Naive B cell (primary cell): ENCODE results near the gene RIPK4. TPM values are rescaled to one million over a fixed set of nuclear protein-coding genes. Genes with fewer than 3 reads are reported as not detected.
"Not testable (repeated sequence)": the region's sequence is repeated elsewhere in the genome, so short reads cannot be mapped to it uniquely, and the experiment has no call there.

Experiments used
- ATAC-seq, 2 donors: fragments of 150-1000 bp; cut with Tn5 transposase; 2 replicates each; pipeline ENCODE4 v1.10.0; 2021; ENCODE audit warnings: low read depth in 2 of 2, mild to moderate bottlenecking in 2 of 2, moderate library complexity in 2 of 2
- DNase-seq: peaks from one replicate; pipeline ENCODE4 v3.0.0; 2022
- H3K27ac Mint-ChIP-seq, 6 donors: one replicate each; pipeline ENCODE4 v1.8.0; 2020 to 2022; ENCODE audit warnings: mild to moderate bottlenecking in 6 of 6, mixed read lengths in 6 of 6, moderate library complexity in 5 of 6, inconsistent platforms in 2 of 6
- H3K27me3 Mint-ChIP-seq, 3 donors: one replicate each; pipeline ENCODE4 v1.8.0; 2021 to 2022; ENCODE audit warnings: mixed read lengths in 3 of 3, mild to moderate bottlenecking in 1 of 3
- H3K36me3 Mint-ChIP-seq, 2 donors: one replicate each; pipeline ENCODE4 v1.8.0; 2020 to 2022; ENCODE audit warnings: mixed read lengths in 2 of 2, inconsistent platforms in 1 of 2, mild to moderate bottlenecking in 1 of 2
- H3K4me1 Mint-ChIP-seq, 3 donors: one replicate each; pipeline ENCODE4 v1.8.0; 2020 to 2022; ENCODE audit warnings: mixed read lengths in 3 of 3, inconsistent platforms in 1 of 3, mild to moderate bottlenecking in 1 of 3, moderate library complexity in 1 of 3
- H3K4me3 Mint-ChIP-seq, 8 donors: one replicate each; pipeline ENCODE4 v1.8.0; 2020 to 2022; ENCODE audit warnings: mild to moderate bottlenecking in 8 of 8, mixed read lengths in 8 of 8, moderate library complexity in 8 of 8, inconsistent platforms in 2 of 8
- H3K9me3 Mint-ChIP-seq, 7 donors: one replicate each; pipeline ENCODE4 v1.8.0; 2020 to 2022; ENCODE audit warnings: mixed read lengths in 7 of 7, mild to moderate bottlenecking in 5 of 7, inconsistent platforms in 2 of 7, moderate library complexity in 1 of 7
- polyA plus RNA-seq, 6 donors: library from polyadenylated mRNA; unstranded; fragments of 300-500 nt; fragmentation: Illumina TruSeq; gene quantifications; one replicate each; pipeline ENCODE4 v1.2.3, GENCODE V29; 2021; ENCODE audit warnings: low read depth in 6 of 6

RIPK4 gene
- polyA plus RNA-seq, 6 donors from 2014 or later, result not detected

GRCh38 chr21:41716751-41717150 lies 50.1 kb downstream of the RIPK4 start:
- peaks cover 17 to 76% (median 56%) of the 10 kb centered on the region in 3 donors for H3K27me3 Mint-ChIP-seq

GRCh38 chr21:41715649-41716281 lies 51.1 kb downstream of the RIPK4 start:
- Mint-ChIP-seq H3K4me1 (no peaks in the 10 kb centered on the region), H3K27ac (no peak overlapping the region), H3K27me3 (peaks cover 19 to 79% (median 62%) of the 10 kb centered on the region in 3 donors), H3K4me3 (no peak overlapping the region), H3K9me3 (no peaks in the 10 kb centered on the region), H3K36me3 (no peaks in the 10 kb centered on the region)
- ATAC-seq (no peak), DNase-seq (no peak)

More at GRCh38 chr21:41716751-41717150, 50.1 kb downstream of the RIPK4 start:
- DNase-seq, result no peak
- Mint-ChIP-seq H3K4me3 (no peak overlapping the region), H3K4me1 (no peaks in the 10 kb centered on the region), H3K36me3 (peaks cover 0 to under 1% of the 10 kb centered on the region in 2 donors), H3K27ac (peak overlapping the region in 1 of 6 donors; percentile 53), H3K9me3 (no peaks in the 10 kb centered on the region)
- ATAC-seq, result no peak

GRCh38 chr21:41714299-41714865 lies 52.5 kb downstream of the RIPK4 start:
- not testable (repeated sequence) for ATAC-seq, H3K4me1 Mint-ChIP-seq, H3K36me3 Mint-ChIP-seq, DNase-seq, H3K27ac Mint-ChIP-seq, H3K9me3 Mint-ChIP-seq, H3K4me3 Mint-ChIP-seq
- peaks cover 19 to 67% (median 53%) of the 10 kb centered on the region in 3 donors for H3K27me3 Mint-ChIP-seq

GRCh38 chr21:41713495-41714281 lies 53.2 kb downstream of the RIPK4 start:
- no peak overlapping the region for H3K4me3 Mint-ChIP-seq
- H3K27me3 Mint-ChIP-seq, result peaks cover 26 to 68% (median 53%) of the 10 kb centered on the region in 3 donors
- no peaks in the 10 kb centered on the region for H3K9me3 Mint-ChIP-seq
- H3K4me1 Mint-ChIP-seq, result no peaks in the 10 kb centered on the region
- DNase-seq (no peak), ATAC-seq (no peak)
- no peak overlapping the region for H3K27ac Mint-ChIP-seq
- H3K36me3 Mint-ChIP-seq, result no peaks in the 10 kb centered on the region

- Mint-ChIP-seq H3K4me3 (no peak overlapping the region), H3K36me3 (peaks cover 0 to under 1% of the 10 kb centered on the region in 2 donors), H3K27me3 (peaks cover 28 to 73% (median 57%) of the 10 kb centered on the region in 3 donors), H3K4me1 (no peaks in the 10 kb centered on the region), H3K9me3 (peaks cover 0 to 2% (median 0%) of the 10 kb centered on the region in 7 donors), H3K27ac (no peak overlapping the region)
- ATAC-seq (no peak), DNase-seq (no peak)
Observed at GRCh38 chr21:41712730-41713129, 54.1 kb downstream of the RIPK4 start.

GRCh38 chr21:41712201-41712600 lies 54.7 kb downstream of the RIPK4 start:
- Mint-ChIP-seq H3K4me3 (no peak overlapping the region), H3K27me3 (peaks cover 28 to 77% (median 62%) of the 10 kb centered on the region in 3 donors), H3K4me1 (no peaks in the 10 kb centered on the region)

GRCh38 chr21:41711416-41712007 lies 55.3 kb downstream of the RIPK4 start:
- H3K4me1 Mint-ChIP-seq, result no peaks in the 10 kb centered on the region
- H3K27me3 Mint-ChIP-seq, result peaks cover 32 to 78% (median 62%) of the 10 kb centered on the region in 3 donors
- H3K4me3 Mint-ChIP-seq, result no peak overlapping the region
- peaks cover 0 to 13% of the 10 kb centered on the region in 2 donors for H3K36me3 Mint-ChIP-seq
- peaks cover 2 to 13% (median 6%) of the 10 kb centered on the region in 7 donors for H3K9me3 Mint-ChIP-seq
- no peak for ATAC-seq
- no peak overlapping the region for H3K27ac Mint-ChIP-seq
- no peak for DNase-seq

More at GRCh38 chr21:41712201-41712600, 54.7 kb downstream of the RIPK4 start:
- Mint-ChIP-seq H3K9me3 (peaks cover 0 to 6% (median under 1%) of the 10 kb centered on the region in 7 donors), H3K27ac (no peak overlapping the region), H3K36me3 (peaks cover 0 to 6% of the 10 kb centered on the region in 2 donors)
- ATAC-seq (no peak), DNase-seq (no peak)

GRCh38 chr21:41710823-41711160 lies 56.1 kb downstream of the RIPK4 start:
- no peak for ATAC-seq
- DNase-seq, result no peak
- Mint-ChIP-seq H3K9me3 (peaks cover 3 to 14% (median 7%) of the 10 kb centered on the region in 7 donors), H3K4me1 (no peaks in the 10 kb centered on the region), H3K27me3 (peaks cover 29 to 76% (median 58%) of the 10 kb centered on the region in 3 donors), H3K36me3 (peaks cover 0 to 15% of the 10 kb centered on the region in 2 donors), H3K4me3 (no peak overlapping the region), H3K27ac (no peak overlapping the region)

- DNase-seq (no peak), ATAC-seq (no peak)
- Mint-ChIP-seq H3K4me3 (no peak overlapping the region), H3K27ac (no peak overlapping the region), H3K36me3 (peaks cover 0 to 15% of the 10 kb centered on the region in 2 donors), H3K27me3 (peaks cover 33 to 76% (median 58%) of the 10 kb centered on the region in 3 donors), H3K9me3 (peaks cover 3 to 14% (median 7%) of the 10 kb centered on the region in 7 donors), H3K4me1 (no peaks in the 10 kb centered on the region)
Observed at GRCh38 chr21:41709965-41710822, 56.7 kb downstream of the RIPK4 start.

- H3K4me3 Mint-ChIP-seq, result no peak overlapping the region
- DNase-seq, result no peak
- H3K4me1 Mint-ChIP-seq, result no peaks in the 10 kb centered on the region
- H3K27ac Mint-ChIP-seq, result no peak overlapping the region
- no peak for ATAC-seq
- H3K36me3 Mint-ChIP-seq, result peaks cover 0 to 15% of the 10 kb centered on the region in 2 donors
- peaks cover 26 to 73% (median 52%) of the 10 kb centered on the region in 3 donors for H3K27me3 Mint-ChIP-seq
- H3K9me3 Mint-ChIP-seq, result peaks cover 3 to 14% (median 7%) of the 10 kb centered on the region in 7 donors
Observed at GRCh38 chr21:41709166-41709565, 57.7 kb downstream of the RIPK4 start.

- ATAC-seq (no peak), DNase-seq (no peak)
- H3K27me3 Mint-ChIP-seq, result peaks cover 31 to 67% (median 50%) of the 10 kb centered on the region in 3 donors
- H3K36me3 Mint-ChIP-seq, result peaks cover 0 to 15% of the 10 kb centered on the region in 2 donors
- H3K4me1 Mint-ChIP-seq, result no peaks in the 10 kb centered on the region
- peaks cover 3 to 14% (median 7%) of the 10 kb centered on the region in 7 donors for H3K9me3 Mint-ChIP-seq
- no peak overlapping the region for H3K27ac Mint-ChIP-seq
- no peak overlapping the region for H3K4me3 Mint-ChIP-seq
Observed at GRCh38 chr21:41707960-41708330, 58.9 kb downstream of the RIPK4 start.

GRCh38 chr21:41707231-41707959 lies 59.5 kb downstream of the RIPK4 start:
- no peak for ATAC-seq
- Mint-ChIP-seq H3K9me3 (peaks cover 3 to 14% (median 7%) of the 10 kb centered on the region in 7 donors), H3K27me3 (peaks cover 31 to 67% (median 56%) of the 10 kb centered on the region in 3 donors), H3K36me3 (peaks cover 0 to 15% of the 10 kb centered on the region in 2 donors), H3K27ac (peak overlapping the region in 1 of 6 donors; percentile 50), H3K4me3 (no peak overlapping the region), H3K4me1 (no peaks in the 10 kb centered on the region)
- DNase-seq, result no peak
